ENCODE data around the gene KCTD16. TPM values are rescaled to one million over a fixed set of nuclear protein-coding genes. Genes with fewer than 3 reads are reported as not detected.

Gene KCTD16
- total RNA-seq, 1 donor from 2014 or later: 0.03 TPM

Other genes with a start within 250 kb of the KCTD16 start
- 22.5 TPM for gene YIPF5, start 214 bp upstream of the KCTD16 start, total RNA-seq

Data from Right ventricle myocardium inferior (tissue), 1 donor.